GM19397 (cell line): ENCODE measurements around the gene KLK8.

Source experiments
- ATAC-seq: cut with Tn5 transposase; IDR thresholded peaks from one replicate; pipeline ENCODE4 v1.9.1; 2021; ENCODE audit warnings: mild to moderate bottlenecking, moderate library complexity; ENCODE audit not compliant: unreplicated experiment

Gene KLK8

DNA sequence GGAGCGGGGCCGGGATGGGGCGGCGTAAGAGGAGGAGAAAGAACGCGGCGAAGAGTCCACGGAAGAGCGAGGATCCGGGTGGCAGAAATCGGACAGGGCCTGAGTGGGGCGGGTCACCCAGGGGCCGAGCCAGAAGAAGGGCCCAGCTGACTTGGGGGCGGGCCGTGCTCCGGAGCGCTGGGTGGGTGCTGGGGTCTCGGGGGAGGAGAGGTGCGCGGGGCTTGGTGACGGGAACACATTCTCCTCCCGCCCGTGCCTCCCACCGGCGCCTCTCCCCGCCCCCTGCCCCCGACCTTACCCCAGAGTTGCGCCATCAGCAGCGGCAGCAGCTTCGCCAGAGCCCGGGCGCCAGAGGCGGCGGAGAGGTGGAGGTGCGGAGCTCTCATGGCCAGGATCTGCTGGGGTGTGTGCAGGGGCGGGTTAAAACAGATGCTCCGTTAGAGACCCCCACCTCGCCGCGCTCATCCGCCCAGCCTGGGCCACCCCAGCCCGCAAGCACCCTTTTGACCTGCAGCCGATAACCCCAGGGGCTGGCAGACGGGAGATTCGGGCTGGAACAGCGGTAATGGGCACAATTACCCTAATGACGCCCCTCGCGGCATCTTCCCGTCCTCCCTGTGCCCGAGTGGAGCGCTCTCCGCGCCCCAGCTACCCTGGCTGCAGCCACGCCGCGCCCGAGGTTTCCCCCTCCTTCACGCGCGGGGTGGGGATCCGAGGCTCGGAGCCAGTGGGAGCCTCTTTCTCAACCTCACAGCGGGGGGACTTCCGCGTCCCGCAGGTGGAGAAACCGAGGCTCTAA is 17.5 kb upstream of the KLK8 start:
- ATAC-seq: no peak

- ATAC-seq: no peak
Observed at GRCh38 chr19:51016798-51017683, 15.6 kb upstream of the KLK8 start.

- no peak for ATAC-seq
Observed at GRCh38 chr19:51015691-51016267, 14.4 kb upstream of the KLK8 start.

- no peak for ATAC-seq
Observed at GRCh38 chr19:51014242-51014641, 12.8 kb upstream of the KLK8 start.

GRCh38 chr19:51012661-51013190 is 11.3 kb upstream of the KLK8 start:
- no peak for ATAC-seq

- ATAC-seq: no peak
Observed at GRCh38 chr19:51010066-51010795, 8.8 kb upstream of the KLK8 start.

DNA sequence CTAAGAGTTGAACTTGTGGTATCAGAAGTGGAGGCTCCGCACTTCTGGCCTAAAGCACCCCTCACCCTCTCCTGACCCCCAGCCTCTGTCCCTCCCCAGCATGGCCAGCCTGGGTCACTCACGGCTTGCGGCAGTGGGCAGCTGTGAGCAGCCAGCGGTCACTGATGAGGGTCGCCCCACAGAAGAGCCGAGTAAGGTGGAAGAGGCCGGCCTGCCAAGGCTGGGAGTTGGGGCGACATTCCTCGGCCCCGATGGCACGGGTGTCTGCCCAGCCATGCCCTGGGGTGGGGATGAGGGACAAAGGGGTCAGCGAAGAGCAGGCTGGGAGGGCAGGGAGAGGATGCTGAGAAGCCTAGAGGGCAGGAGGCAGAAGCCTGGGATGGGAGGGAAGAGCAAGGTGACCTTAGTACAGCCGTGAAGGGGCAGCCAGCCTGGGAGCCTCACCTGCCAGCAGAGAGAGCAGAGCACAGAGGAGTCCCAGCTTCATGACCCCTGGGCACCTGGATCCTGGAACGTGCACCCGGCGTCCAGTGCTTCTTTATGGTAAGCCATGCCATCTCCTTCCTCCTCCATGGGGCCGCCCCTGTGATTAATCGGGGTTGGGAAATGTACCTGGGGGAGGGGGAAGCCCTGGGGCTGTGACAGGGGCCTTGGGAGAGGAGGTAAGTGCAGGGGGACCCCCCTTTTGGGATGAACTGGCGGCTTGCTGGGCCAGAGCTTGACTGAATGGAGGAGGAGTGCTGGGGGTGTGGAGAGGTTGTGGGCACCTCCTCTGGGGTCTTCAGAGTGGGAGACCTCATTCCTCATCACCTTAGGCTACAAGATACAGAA is 7.9 kb upstream of the KLK8 start:
- no peak for ATAC-seq

GRCh38 chr19:51007488-51007887 is 6.1 kb upstream of the KLK8 start:
- ATAC-seq: no peak

GRCh38 chr19:51006406-51006805 is 5.0 kb upstream of the KLK8 start:
- ATAC-seq: no peak

DNA sequence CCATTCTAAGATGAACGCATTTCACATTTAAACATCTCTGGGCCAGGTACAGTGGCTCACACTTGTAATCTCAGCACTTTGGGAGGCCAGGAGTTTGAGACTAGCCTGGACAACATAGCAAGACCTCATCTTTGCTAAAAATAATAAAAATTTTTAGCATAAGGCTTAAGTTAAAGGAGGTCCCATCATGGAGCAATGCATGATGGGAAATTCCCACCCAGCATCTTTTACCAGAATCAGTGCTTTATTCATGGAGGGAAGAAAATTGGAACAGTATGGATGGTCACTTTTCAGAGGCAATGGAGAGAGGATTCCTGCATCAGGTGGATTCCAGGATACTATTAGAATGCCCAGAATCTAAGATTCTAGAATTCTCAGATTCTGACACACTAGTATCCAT is 3.8 kb upstream of the KLK8 start:
- ATAC-seq: no peak

GRCh38 chr19:51003316-51003715 is 1.9 kb upstream of the KLK8 start:
- no peak for ATAC-seq

- no peak for ATAC-seq
Observed at GRCh38 chr19:51002542-51003311, 1.3 kb upstream of the KLK8 start.

DNA sequence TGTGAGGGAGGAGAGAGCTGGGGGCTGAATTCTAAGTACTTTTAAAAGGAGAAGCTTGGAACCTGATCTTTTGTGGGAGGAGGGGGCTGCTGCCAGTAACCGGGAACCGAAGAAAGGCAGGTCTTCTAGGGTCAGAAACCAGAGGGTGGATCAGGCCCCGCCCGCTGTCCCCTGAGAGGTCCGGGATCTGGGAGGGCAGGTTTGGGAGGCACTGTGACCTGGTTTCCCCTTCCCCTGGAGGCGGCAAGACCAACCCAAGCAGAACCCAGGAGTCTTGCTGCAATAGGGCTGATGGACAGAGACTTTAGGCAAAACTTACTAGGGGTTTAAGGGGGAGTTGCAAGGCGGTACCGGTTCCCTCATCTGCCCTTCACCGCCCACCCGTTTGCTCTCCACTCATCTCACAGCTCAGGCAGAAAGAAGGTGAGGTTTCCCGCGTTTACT is 707 bp upstream of the KLK8 start:
- no peak for ATAC-seq

DNA sequence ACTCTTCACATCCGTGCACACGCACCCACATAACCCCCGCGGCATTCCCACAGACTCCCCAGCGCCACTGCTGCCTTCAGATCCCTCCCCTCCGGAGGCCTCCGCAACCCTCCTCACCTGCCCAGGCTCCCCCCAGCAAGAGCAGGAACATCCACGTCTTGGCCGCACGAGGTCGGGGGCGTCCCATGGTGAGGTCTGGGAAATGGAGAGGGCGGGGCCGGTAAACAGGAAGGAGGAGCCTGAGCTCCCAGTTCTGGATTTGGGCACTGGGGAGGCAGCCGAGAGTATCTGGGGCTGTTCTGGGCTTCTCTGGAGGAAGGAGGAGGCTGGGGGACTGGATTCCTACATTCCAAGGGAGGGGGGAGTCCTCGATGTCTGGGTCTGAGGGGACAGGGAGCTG is 423 bp downstream of the KLK8 start:
- no peak for ATAC-seq

DNA sequence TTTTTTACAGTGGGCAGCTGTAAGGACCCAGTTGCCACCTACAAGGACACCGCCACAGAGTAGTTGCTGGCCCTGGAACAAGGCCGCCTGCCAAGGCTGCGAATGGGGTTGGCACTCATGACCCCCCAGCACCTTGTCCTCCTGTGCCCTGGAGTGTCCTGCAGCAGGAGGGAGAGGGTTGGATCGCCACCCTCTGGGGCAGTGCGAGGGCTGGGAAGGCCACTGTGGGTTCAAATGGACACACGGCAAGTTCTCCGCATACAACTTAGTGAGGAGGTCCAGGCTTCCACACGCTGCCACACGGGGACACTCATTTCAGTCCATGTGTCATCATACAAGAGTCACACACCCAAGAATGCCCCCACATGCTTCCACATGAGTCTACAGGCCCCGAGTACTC is 978 bp downstream of the KLK8 start:
- ATAC-seq: no peak

- no peak for ATAC-seq
Observed at GRCh38 chr19:50998686-50999085, 2.7 kb downstream of the KLK8 start.

GRCh38 chr19:50998061-50998460 is 3.3 kb downstream of the KLK8 start:
- no peak for ATAC-seq

- ATAC-seq: no peak
Observed at GRCh38 chr19:50994129-50994528, 7.3 kb downstream of the KLK8 start.

GRCh38 chr19:50992666-50993035 is 8.8 kb downstream of the KLK8 start:
- no peak for ATAC-seq
